HAP-1 (cell line): ENCODE measurements around the gene FOCAD.

Experiments used
- DNase-seq, 2 experiments: peaks; one replicate each; pipeline ENCODE4 v3.0.0-alpha.2; 2016 to 2020; ENCODE audit warnings: low spot score in 2 of 2
- H3K27me3 ChIP-seq: fragments of 250-450 bp; sonication (Bioruptor Pico); 2 replicates; pipeline ENCODE4 v1.5.1; 2020; ENCODE audit warnings: low read depth, mild to moderate bottlenecking, moderate library complexity
- H3K36me3 ChIP-seq: fragments of 250-450 bp; sonication (Bioruptor Pico); replicated peaks from 2 replicates; pipeline ENCODE4 v1.5.1; 2020; ENCODE audit warnings: mild to moderate bottlenecking
- H3K4me1 ChIP-seq: fragments of 250-450 bp; sonication (Bioruptor Pico); 2 replicates; pipeline ENCODE4 v1.5.1; 2020; ENCODE audit warnings: mild to moderate bottlenecking
- H3K4me3 ChIP-seq: fragments of 250-450 bp; sonication (Bioruptor Pico); 2 replicates; pipeline ENCODE4 v1.5.1; 2020; ENCODE audit warnings: mild to moderate bottlenecking, moderate library complexity
- H3K9me3 ChIP-seq: fragments of 250-450 bp; sonication (Bioruptor Pico); 2 replicates; pipeline ENCODE4 v1.5.1; 2020; ENCODE audit warnings: mild to moderate bottlenecking, moderate library complexity
- in situ Hi-C: fragments of 300-500 bp; cut with MboI; formaldehyde crosslinking; loops from 3 replicates; pipeline ENCODE4 v1.14.3; 2020; ENCODE audit warnings: low sequenced_read_pairs, inconsistent platforms, mixed read lengths

The FOCAD gene

DNA sequence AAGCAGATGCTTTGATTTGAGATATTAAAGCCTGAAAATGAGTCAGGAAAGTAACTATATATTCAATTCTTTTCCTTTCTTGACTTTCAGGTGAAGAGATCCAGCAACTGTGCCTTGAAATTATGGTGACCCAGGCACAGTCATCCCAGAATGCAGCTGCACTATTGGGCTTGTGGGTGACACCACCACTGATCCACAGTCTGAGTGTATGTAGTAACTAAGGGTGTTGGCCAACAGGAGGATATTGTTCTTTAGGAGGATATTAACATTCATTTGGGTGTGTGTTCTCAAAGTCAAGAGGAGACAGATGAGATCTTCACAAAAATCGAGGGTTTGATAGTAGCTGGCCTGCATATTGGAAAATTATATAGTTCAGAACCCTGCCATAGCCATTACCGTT, 294.2 kb downstream of the FOCAD start:
- Histone ChIP-seq H3K36me3 (peaks cover 6% of the 10 kb centered on the region; the same call in 1 of the 2 replicates), H3K27me3 (no peaks in the 10 kb centered on the region), H3K4me1 (no peaks in the 10 kb centered on the region), H3K4me3 (no peak overlapping the region), H3K9me3 (no peaks in the 10 kb centered on the region)
- no peak for DNase-seq
- in situ Hi-C loops, result no loop called here

DNA sequence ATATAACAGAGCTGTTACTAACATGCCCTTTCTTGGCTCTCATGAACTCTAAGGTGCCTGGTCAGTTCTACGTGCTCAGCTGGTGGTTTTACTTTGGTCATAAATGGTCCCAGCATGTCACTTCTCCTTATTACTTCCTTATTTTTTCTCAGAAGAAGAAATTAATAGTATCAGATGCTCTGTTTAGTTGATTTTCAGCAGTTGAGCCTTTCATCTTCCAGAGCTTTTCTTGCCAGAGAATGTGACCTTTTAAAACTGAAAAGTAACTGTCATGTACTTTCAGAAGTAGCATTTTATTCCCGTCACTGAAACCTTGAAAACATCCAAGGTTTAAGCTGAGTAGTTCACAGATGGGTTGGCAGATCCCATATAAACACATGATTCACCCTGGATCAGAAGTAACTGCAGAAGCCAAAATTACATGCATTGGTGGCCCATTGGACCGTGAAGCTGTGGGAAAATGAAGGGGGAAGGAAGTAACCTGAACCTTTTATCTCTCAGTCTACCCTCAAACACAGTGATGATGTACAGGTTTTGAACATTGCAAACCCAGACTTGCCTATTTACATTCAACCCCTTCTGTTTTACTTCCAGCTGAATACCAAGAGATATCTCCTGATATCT, 296.9 kb downstream of the FOCAD start:
- H3K9me3 ChIP-seq, result no peaks in the 10 kb centered on the region
- DNase-seq, result no peak
- in situ Hi-C loops, result no loop called here
- H3K27me3 ChIP-seq, result no peaks in the 10 kb centered on the region
- peaks cover 6% of the 10 kb centered on the region; the same call in 1 of the 2 replicates for H3K36me3 ChIP-seq
- no peaks in the 10 kb centered on the region for H3K4me1 ChIP-seq
- H3K4me3 ChIP-seq, result no peak overlapping the region

DNA sequence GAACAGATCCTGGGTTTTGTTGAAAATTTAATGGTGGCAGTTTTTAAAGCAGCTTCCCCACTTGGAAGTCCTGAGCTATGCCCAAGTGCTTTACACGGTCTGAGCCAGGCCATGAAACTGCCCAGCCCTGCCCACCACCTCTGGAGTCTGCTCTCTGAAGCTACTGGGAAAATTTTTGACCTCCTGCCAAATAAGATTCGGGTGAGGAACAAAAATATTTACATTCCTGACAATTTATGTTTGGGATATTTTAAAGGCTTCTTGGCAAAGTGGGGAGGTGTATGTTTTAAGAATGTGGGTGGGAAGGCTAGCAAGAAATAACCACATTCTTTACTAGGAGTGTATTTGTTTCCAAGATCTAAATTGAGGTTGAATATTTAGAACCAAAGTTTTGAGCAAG, 297.4 kb downstream of the FOCAD start:
- Histone ChIP-seq H3K27me3 (no peaks in the 10 kb centered on the region), H3K9me3 (no peaks in the 10 kb centered on the region), H3K4me3 (no peak overlapping the region), H3K36me3 (peaks cover 3% of the 10 kb centered on the region; the same call in 1 of the 2 replicates), H3K4me1 (no peaks in the 10 kb centered on the region)
- in situ Hi-C loops, result no loop called here
- no peak for DNase-seq

DNA sequence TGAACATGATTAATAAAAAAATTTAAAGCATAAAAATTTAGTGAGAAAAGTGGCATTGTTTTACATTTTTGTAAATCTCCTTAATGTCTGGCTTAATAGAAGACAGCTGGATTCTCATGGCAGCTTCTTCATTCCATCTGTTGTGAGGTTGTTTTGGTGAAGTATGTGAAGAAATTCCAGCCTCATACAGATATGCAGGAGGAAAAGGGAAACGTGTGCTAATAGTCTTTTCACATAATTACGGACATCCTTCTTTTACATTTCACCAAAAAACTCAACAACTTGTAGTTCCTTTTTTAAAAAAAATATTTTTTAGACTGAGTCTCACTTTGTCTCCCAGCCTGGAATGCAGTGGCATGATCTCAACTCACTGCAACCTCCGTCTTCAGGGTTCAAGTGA, 300.4 kb downstream of the FOCAD start:
- H3K27me3 ChIP-seq, result no peaks in the 10 kb centered on the region
- DNase-seq, result no peak
- H3K9me3 ChIP-seq, result no peaks in the 10 kb centered on the region
- H3K4me1 ChIP-seq, result no peaks in the 10 kb centered on the region
- H3K36me3 ChIP-seq, result no peaks in the 10 kb centered on the region
- in situ Hi-C loops, result no loop called here
- H3K4me3 ChIP-seq, result no peak overlapping the region

DNA sequence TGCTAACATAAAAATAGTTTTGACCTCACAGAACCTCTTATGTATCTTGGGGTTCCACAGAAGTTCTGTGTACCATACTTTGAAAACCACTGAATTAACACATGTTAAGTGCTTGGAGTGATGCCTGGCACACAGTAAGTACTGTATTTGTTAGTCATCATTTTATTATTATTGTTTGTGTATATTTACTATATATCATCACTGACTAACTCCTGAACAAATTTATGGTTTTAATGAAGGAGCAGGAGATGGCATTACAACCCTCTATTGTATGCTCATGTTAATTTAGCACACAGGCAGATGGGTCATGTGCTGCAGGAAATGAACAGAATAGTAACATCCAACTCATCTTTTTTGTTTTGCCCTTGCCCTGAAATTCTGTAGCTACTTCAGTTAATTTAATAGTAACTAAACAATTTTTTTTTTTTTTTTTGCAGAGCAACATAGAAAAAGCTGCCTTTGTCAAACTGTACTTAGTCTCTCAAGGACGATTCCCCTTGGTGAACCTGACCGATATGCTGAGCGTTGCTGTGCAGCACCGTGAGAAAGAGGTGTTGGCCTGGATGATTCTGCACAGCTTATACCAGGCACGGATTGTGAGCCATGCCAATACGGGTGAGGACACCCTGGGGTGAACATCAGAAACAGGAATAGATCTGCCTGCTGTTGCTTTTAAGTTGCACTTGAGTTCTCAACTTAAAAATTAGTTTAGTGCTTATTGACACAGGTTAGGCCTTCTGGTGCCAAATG, 302.0 kb downstream of the FOCAD start:
- Histone ChIP-seq H3K27me3 (no peaks in the 10 kb centered on the region), H3K4me3 (no peak overlapping the region), H3K36me3 (no peaks in the 10 kb centered on the region), H3K4me1 (no peaks in the 10 kb centered on the region), H3K9me3 (no peaks in the 10 kb centered on the region)
- in situ Hi-C loops, result no loop called here
- no peak for DNase-seq

DNA sequence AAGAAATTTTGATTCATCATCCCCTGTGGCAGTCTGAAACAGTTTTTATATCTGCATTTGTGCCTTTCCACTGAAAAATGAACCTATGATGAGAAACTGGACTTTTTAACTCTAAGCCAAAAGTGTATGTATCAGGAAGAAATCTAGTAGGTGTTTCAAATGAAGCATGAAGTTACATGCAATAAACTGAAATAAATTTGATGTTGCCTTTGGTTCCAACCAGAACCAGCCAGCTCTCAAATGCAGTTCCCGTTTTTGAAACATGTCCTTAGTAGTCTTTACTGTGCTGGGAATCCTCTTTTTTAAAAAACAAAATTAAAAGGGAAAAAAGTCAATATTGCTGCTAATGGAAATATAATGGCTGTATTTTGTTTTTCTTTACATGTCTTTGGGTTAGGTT, 303.5 kb downstream of the FOCAD start:
- no peak overlapping the region for H3K4me3 ChIP-seq
- no peaks in the 10 kb centered on the region for H3K36me3 ChIP-seq
- H3K4me1 ChIP-seq, result no peaks in the 10 kb centered on the region
- no peaks in the 10 kb centered on the region for H3K9me3 ChIP-seq
- in situ Hi-C loops, result no loop called here
- DNase-seq, result no peak
- H3K27me3 ChIP-seq, result no peaks in the 10 kb centered on the region

DNA sequence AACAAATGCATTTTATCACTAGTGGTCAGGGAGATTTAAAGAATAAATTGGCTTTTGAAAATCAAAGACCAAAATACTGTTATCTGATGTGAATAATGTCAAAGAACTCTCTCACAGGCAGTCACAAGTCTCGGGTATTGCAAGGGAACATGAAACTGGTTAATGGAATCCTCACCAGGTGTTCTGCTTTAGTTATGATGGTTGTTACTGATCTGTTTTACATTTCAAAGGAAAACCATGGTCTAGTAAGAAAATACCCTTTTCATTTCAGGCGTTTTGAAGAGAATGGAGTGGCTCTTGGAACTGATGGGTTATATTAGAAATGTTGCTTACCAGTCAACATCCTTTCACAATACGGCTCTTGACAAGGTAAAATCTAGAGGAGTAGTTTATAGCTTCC, 304.0 kb downstream of the FOCAD start:
- Histone ChIP-seq H3K27me3 (no peaks in the 10 kb centered on the region), H3K36me3 (no peaks in the 10 kb centered on the region), H3K4me1 (no peaks in the 10 kb centered on the region), H3K9me3 (no peaks in the 10 kb centered on the region), H3K4me3 (no peak overlapping the region)
- DNase-seq, result no peak
- in situ Hi-C loops, result no loop called here

DNA sequence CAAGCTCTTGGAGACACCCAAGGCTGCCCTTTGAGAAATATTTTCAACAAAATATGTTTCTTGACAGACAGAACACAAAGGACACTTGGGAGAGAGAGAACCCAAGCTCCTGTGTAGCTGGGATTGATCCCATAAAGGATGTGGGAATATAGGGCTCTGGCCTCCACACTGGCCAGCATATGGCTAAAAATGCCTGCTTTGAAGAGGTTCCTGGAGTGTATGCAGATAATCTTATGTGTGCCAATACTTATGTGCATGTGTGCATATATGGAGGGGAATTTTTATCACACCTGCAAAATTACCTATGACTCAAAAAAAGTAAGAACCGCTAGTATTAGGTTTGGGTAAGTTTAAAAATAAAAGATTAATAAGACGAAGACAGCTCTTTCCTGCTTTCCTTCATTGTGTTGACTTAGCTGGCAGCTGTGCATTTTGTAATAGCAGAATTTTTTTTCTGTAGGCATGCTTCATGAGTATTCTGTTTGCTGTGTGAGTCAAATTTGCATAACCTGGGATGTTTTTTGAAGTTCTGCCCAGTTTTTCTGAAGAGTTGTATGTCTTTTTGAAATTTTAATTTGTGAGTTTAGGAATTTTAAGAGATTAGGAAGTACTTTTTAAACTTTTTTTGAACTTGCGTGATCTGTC, 304.7 kb downstream of the FOCAD start:
- no peak for DNase-seq
- Histone ChIP-seq H3K4me1 (no peaks in the 10 kb centered on the region), H3K4me3 (no peak overlapping the region), H3K36me3 (no peaks in the 10 kb centered on the region), H3K9me3 (no peaks in the 10 kb centered on the region), H3K27me3 (no peaks in the 10 kb centered on the region)
- in situ Hi-C loops, result no loop called here

DNA sequence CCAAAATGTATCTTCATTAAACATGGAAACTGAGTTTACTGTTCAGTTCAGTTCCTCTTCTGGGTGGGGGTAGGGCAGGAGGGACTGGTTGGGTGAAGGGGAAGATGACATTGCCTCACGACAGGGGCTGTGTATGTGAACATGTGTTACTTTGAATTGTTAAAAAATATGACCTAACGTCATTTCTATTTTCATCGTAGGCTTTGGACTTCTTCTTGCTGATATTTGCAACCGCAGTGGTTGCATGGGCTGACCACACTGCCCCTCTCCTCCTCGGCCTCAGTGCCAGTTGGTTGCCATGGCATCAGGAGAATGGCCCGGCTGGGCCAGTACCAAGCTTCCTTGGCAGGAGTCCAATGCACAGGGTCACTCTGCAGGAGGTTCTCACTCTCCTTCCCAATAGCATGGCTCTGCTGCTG, 305.9 kb downstream of the FOCAD start:
- DNase-seq, result no peak
- no peak overlapping the region for H3K4me3 ChIP-seq
- in situ Hi-C loops, result no loop called here

DNA sequence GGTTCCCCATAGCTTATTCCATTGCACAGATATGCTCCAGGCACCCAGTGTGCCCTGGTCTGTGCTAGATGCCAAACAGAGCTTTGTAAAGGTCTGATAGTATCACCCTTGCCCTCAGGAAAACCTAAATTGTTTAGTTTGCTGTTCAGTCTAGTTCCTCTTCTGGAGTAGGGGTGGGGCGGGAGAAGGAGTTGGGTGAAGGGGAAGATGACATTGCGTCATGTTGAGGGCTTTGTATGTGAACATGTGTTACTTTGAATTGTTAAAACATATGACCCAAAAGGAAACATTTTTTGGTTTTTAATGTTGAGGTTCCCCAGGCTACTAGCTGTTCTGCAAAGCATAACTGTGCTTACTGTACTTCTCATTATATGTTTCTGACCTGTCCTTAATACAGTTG, 306.8 kb downstream of the FOCAD start:
- Histone ChIP-seq H3K36me3 (no peaks in the 10 kb centered on the region), H3K9me3 (no peaks in the 10 kb centered on the region), H3K4me3 (no peak overlapping the region), H3K27me3 (no peaks in the 10 kb centered on the region), H3K4me1 (no peaks in the 10 kb centered on the region)
- in situ Hi-C loops, result no loop called here
- no peak for DNase-seq

More for the DNA sequence above, 305.9 kb downstream of the FOCAD start:
- Histone ChIP-seq H3K9me3 (no peaks in the 10 kb centered on the region), H3K36me3 (no peaks in the 10 kb centered on the region), H3K27me3 (no peaks in the 10 kb centered on the region), H3K4me1 (no peaks in the 10 kb centered on the region)

DNA sequence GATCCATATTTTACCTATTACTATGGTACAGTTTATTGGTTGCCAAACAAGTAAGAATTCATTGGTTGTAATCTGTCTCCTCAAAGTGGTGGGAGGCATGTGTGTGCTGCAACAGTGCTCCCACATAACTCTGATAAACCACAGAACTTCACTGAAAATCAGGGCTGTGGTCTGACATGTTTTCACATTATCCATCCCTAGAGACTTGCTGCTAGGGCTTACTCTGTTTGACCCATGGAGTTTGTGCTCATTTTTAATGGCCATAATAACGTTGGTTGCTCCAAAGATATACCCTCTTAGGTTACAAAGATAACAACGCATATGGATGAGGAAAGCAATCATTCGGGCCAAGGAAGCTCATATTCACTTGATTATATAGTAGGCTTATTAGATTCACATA, 310.4 kb downstream of the FOCAD start:
- Histone ChIP-seq H3K4me1 (no peaks in the 10 kb centered on the region), H3K9me3 (no peaks in the 10 kb centered on the region), H3K36me3 (no peaks in the 10 kb centered on the region), H3K4me3 (no peak overlapping the region), H3K27me3 (no peaks in the 10 kb centered on the region)
- in situ Hi-C loops, result no loop called here
- no peak for DNase-seq

DNA sequence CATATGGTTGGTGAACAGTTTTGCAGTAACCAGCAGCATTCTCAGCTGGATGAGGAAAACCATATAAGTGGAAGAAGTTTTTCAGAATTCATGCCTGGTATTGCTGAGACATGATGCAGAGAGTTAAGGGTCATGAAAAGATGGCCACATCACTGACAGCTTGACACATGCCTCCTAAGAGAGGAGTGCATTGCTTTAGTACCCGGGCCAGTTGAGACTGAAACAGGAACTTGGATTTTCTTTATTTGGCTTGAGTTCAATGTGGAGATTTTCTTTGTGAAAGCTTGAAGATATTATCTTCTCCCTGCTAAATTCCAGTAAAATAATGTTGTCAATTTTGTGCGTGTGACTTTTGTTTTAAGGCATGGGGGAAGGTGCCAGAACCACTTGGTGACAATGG, 311.6 kb downstream of the FOCAD start:
- Histone ChIP-seq H3K36me3 (no peaks in the 10 kb centered on the region), H3K4me3 (no peak overlapping the region), H3K9me3 (no peaks in the 10 kb centered on the region), H3K27me3 (no peaks in the 10 kb centered on the region), H3K4me1 (no peaks in the 10 kb centered on the region)
- in situ Hi-C loops, result no loop called here
- no peak for DNase-seq

DNA sequence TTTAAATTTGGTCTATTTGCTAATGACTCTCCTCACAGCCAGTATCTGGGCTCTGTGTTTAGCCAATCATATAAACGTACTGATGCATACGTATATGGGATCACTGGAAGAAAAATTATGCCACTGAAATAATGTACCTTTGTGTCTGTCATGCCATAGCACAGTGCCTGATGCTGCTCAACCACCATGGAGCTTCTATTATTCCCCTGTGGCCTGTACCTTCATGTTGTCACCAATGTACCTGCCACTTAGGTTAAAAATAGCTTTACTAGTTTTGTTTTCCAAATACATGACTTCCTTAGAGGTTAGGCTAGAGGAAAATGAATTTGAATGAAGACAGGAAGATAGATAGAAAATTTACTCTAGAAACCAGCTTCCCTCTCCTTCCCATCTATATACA, 312.8 kb downstream of the FOCAD start:
- H3K4me1 ChIP-seq, result no peaks in the 10 kb centered on the region
- no peaks in the 10 kb centered on the region for H3K36me3 ChIP-seq
- in situ Hi-C loops, result no loop called here
- DNase-seq, result no peak
- no peaks in the 10 kb centered on the region for H3K9me3 ChIP-seq
- H3K4me3 ChIP-seq, result no peak overlapping the region
- no peaks in the 10 kb centered on the region for H3K27me3 ChIP-seq

DNA sequence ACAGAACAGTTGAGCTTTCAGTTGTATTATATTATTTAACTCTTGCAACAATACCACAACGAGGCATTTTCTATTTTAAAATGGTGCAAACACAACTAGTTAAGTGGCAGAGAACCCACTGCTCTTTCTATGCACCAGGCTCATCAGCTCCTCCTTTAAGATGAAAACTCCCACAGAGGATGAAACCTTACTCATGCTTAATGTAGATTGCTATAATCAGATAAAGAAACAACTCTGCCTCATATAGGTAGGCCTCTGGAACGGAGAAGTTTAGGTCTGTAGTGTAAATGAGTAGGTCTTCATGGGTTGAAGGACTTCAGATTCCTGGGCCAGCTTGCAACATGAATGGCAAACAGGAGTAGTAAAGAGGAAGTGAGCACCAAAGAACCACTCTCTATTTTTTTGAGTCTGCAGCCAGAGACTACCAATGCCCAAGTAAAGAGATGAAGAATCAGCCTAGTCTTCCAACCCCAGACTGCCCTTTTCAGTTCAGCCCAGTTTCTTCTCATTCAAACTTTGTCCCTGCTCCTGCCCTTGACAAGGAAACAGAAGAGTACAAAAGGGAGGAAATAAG, 313.5 kb downstream of the FOCAD start:
- in situ Hi-C loops, result no loop called here
- DNase-seq, result no peak
- no peaks in the 10 kb centered on the region for H3K36me3 ChIP-seq
- no peak overlapping the region for H3K4me3 ChIP-seq
- no peaks in the 10 kb centered on the region for H3K4me1 ChIP-seq
- H3K9me3 ChIP-seq, result no peaks in the 10 kb centered on the region
- H3K27me3 ChIP-seq, result no peaks in the 10 kb centered on the region
